ENCODE measurements around the gene PHYKPL. TPM values are rescaled to one million over a fixed set of nuclear protein-coding genes. Genes with fewer than 3 reads are reported as not detected.

The PHYKPL gene
- total RNA-seq, 1 experiment from 2014 or later: 41.7 TPM

GRCh38 chr5:178204935-178205748, 27.5 kb downstream of the PHYKPL start (continued):
- TF ChIP-seq AFF4 (CRISPR knock-in tag; IDR thresholded peaks at IDR 0.05; ENCODE audit: borderline replicate concordance) (no peak), FOXP1 (CRISPR knock-in tag; IDR thresholded peaks at IDR 0.05; ENCODE audit: borderline replicate concordance) (no peak), MXD4 (CRISPR knock-in tag; IDR thresholded peaks at IDR 0.05; ENCODE audit: borderline replicate concordance) (no peak), RORB (CRISPR knock-in tag; IDR thresholded peaks at IDR 0.05) (peak; percentile 19; the same call in 1 of the 2 replicates), KAT7 (CRISPR knock-in tag; IDR thresholded peaks at IDR 0.05; ENCODE audit: borderline replicate concordance) (no peak; the same call in 1 of the 2 replicates), TP53 (CRISPR knock-in tag; IDR thresholded peaks at IDR 0.05) (0 out of 2 replicates have a peak, but pooled peaks have one; percentile 44), NR3C1 (CRISPR knock-in tag; conservative IDR thresholded peaks at IDR 0.05; ENCODE audit: low read depth) (no peak; the same call in 1 of the 2 replicates), PRRX2 (CRISPR knock-in tag; IDR thresholded peaks at IDR 0.05) (no peak)

GRCh38 chr5:178204182-178204934, 28.2 kb downstream of the PHYKPL start, which contains the start of gene HNRNPAB:
Gene HNRNPAB (plus strand): TSS chr5:178204533. CDS start chr5:178204838, 305 bp downstream.
- Mint-ChIP-seq H3K4me1 (peaks cover 28% of the 10 kb centered on the region), H3K36me3 (peaks cover 43% of the 10 kb centered on the region), H3K27me3 (ENCODE audit: low read depth) (peaks cover 13% of the 10 kb centered on the region), H3K9me3 (no peaks in the 10 kb centered on the region), H3K4me3 (peak within 1 kb of the TSS; percentile 96), H3K27ac (peak within 1 kb of the TSS; percentile 98)
- POLR2A ChIA-PET: interaction anchor here (0.8 to 1.5 kb wide), 20 partner anchors 9 to 628 kb away, joined by 3 to 67 read pairs (median 4); partner anchors contain the start of gene NHP2
- CTCF ChIA-PET: interaction anchor here (0.5 to 1.5 kb wide), 8 partner anchors 21 to 128 kb away, joined by 3 to 13 read pairs (median 4); partner anchors contain the start of genes NHP2 and PHYKPL
- DNase-seq (ENCODE audit: low spot score): peak; percentile 96
- peak; percentile 88 for ATAC-seq
- TF ChIP-seq RELA (CRISPR knock-in tag; IDR thresholded peaks at IDR 0.05; ENCODE audit: borderline replicate concordance) (peak; percentile 75; the same call in 1 of the 2 replicates), GRHL2 (CRISPR knock-in tag; IDR thresholded peaks at IDR 0.05; ENCODE audit: insufficient replicate concordance, severe bottlenecking) (no peak), CBFB (CRISPR knock-in tag; IDR thresholded peaks at IDR 0.05; ENCODE audit: low read depth) (no peak), ZMAT4 (CRISPR knock-in tag; IDR thresholded peaks at IDR 0.05) (no peak), NFATC4 (CRISPR knock-in tag; IDR thresholded peaks at IDR 0.05) (peak; percentile 82; the same call in 1 of the 2 replicates), PRRX2 (CRISPR knock-in tag; IDR thresholded peaks at IDR 0.05) (no peak), MAX (CRISPR knock-in tag; IDR thresholded peaks at IDR 0.05) (peak; percentile 95), NR3C1 (CRISPR knock-in tag; conservative IDR thresholded peaks at IDR 0.05; ENCODE audit: low read depth) (0 out of 2 replicates have a peak, but pooled peaks have one; percentile 54), FOXK1 (CRISPR knock-in tag; IDR thresholded peaks at IDR 0.05) (peak; percentile 89), IRF2 (CRISPR knock-in tag; IDR thresholded peaks at IDR 0.05; ENCODE audit: borderline replicate concordance, low read depth) (no peak), NFYB (CRISPR knock-in tag; conservative IDR thresholded peaks at IDR 0.05; ENCODE audit: low read depth) (peak; percentile 99), MYBL2 (CRISPR knock-in tag; IDR thresholded peaks at IDR 0.05) (peak; percentile 69), HMGXB4 (CRISPR knock-in tag; IDR thresholded peaks at IDR 0.05) (peak; percentile 87), ZNF281 (CRISPR knock-in tag; IDR thresholded peaks at IDR 0.05) (no peak; the same call in 1 of the 2 replicates), SP1 (CRISPR knock-in tag; conservative IDR thresholded peaks at IDR 0.05) (peak; percentile 82), ZNF671 (CRISPR knock-in tag; IDR thresholded peaks at IDR 0.05) (peak; percentile 76; the same call in 1 of the 2 replicates), E2F4 (CRISPR knock-in tag; IDR thresholded peaks at IDR 0.05; ENCODE audit: borderline replicate concordance, low read depth) (peak; percentile 89; the same call in 1 of the 2 replicates)

Measured in WTC11 (cell line).